ENCODE results near the gene POU3F3. TPM values are rescaled to one million over a fixed set of nuclear protein-coding genes. Genes with fewer than 3 reads are reported as not detected.

Gene POU3F3
- total RNA-seq, 1 experiment from 2014 or later: 0.36 TPM

- DNase-seq (ENCODE audit: low read depth, low spot score) (no peak), ATAC-seq (no peak)
- no peaks in the 10 kb centered on the region for H3K9me3 ChIP-seq (ENCODE audit: control insufficient read depth, insufficient read depth, low read depth, low read length)
- in situ Hi-C loops (cut with HindIII; ENCODE audit: low pct_unique_long_range_greater_than_20kb, low sequenced_read_pairs) (no loop called here), intact Hi-C loops (cut with micrococcal nuclease; ENCODE audit: unreplicated experiment) (no loop called here)
- H3K4me1 ChIP-seq (ENCODE audit: control insufficient read depth, insufficient read depth, low read length): peaks cover 8% of the 10 kb centered on the region; the same call in 1 of the 2 replicates
- peaks cover 52% of the 10 kb centered on the region for H3K27me3 ChIP-seq (ENCODE audit: control insufficient read depth, insufficient read depth, low read length)
- no peaks in the 10 kb centered on the region for H3K36me3 ChIP-seq (ENCODE audit: control insufficient read depth, insufficient read depth, low read length)
- no peak overlapping the region for H3K27ac ChIP-seq (ENCODE audit: low read length)
- no peak overlapping the region for H3K4me3 ChIP-seq (ENCODE audit: low read depth in 2 of 2, low read length in 2 of 2)
- POLR2A ChIA-PET: no interaction called here
- no TSS peak for BruUV-seq (replicated peaks)
- CTCF ChIA-PET: interaction anchor here (0.7 kb wide), 1 partner anchor 245 kb away, joined by 4 read pairs; no protein-coding TSS in a partner anchor
- TF ChIP-seq CTCF (IDR thresholded peaks at IDR 0.05): no peak
- no peak for TF ChIP-seq POLR2AphosphoS5 (IDR thresholded peaks at IDR 0.05; ENCODE audit: low read depth, low read length)
- no peak for TF ChIP-seq SIN3A (IDR thresholded peaks at IDR 0.05; ENCODE audit: borderline replicate concordance, insufficient read depth, low read depth, low read length)
- TF ChIP-seq REST (IDR thresholded peaks at IDR 0.05; ENCODE audit: insufficient read depth in 1 of 2, low read depth in 2 of 2, low read length in 1 of 2): no peak
- no peak for TF ChIP-seq TCF7L2 (IDR thresholded peaks at IDR 0.05; ENCODE audit: low read depth, low read length)
Observed at GRCh38 chr2:104846786-104847585, 6.9 kb upstream of the POU3F3 start.

- Histone ChIP-seq H3K27me3 (ENCODE audit: control insufficient read depth, insufficient read depth, low read length) (peaks cover 54% of the 10 kb centered on the region), H3K9me3 (ENCODE audit: control insufficient read depth, insufficient read depth, low read depth, low read length) (no peaks in the 10 kb centered on the region), H3K36me3 (ENCODE audit: control insufficient read depth, insufficient read depth, low read length) (no peaks in the 10 kb centered on the region), H3K4me3 (ENCODE audit: low read depth in 2 of 2, low read length in 2 of 2) (no peak overlapping the region), H3K4me1 (ENCODE audit: control insufficient read depth, insufficient read depth, low read length) (peaks cover 8% of the 10 kb centered on the region; the same call in 1 of the 2 replicates), H3K27ac (ENCODE audit: low read length) (no peak overlapping the region)
- POLR2A ChIA-PET: no interaction called here
- BruUV-seq (replicated peaks): no TSS peak
- in situ Hi-C loops (cut with HindIII; ENCODE audit: low pct_unique_long_range_greater_than_20kb, low sequenced_read_pairs): no loop called here
- DNase-seq (ENCODE audit: low read depth, low spot score): no peak
- no peak for ATAC-seq
- CTCF ChIA-PET: interaction anchor here (0.7 kb wide), 1 partner anchor 245 kb away, joined by 4 read pairs; no protein-coding TSS in a partner anchor
- TF ChIP-seq CTCF (IDR thresholded peaks at IDR 0.05) (no peak), POLR2AphosphoS5 (IDR thresholded peaks at IDR 0.05; ENCODE audit: low read depth, low read length) (no peak), SIN3A (IDR thresholded peaks at IDR 0.05; ENCODE audit: borderline replicate concordance, insufficient read depth, low read depth, low read length) (no peak), TCF7L2 (IDR thresholded peaks at IDR 0.05; ENCODE audit: low read depth, low read length) (no peak), REST (IDR thresholded peaks at IDR 0.05; ENCODE audit: insufficient read depth in 1 of 2, low read depth in 2 of 2, low read length in 1 of 2) (no peak)
- intact Hi-C loops (cut with micrococcal nuclease; ENCODE audit: unreplicated experiment): loop anchor here (2.0 kb wide), 1 partner anchor 889 kb away; no protein-coding TSS in a partner anchor
Observed at GRCh38 chr2:104847586-104848160, 6.2 kb upstream of the POU3F3 start.

All from Panc1 (cell line).